ENCODE results near the gene CELF3. TPM values are rescaled to one million over a fixed set of nuclear protein-coding genes. Genes with fewer than 3 reads are reported as not detected.
A peak's percentile ranks its signal among the peaks of the same experiment; 100 is the strongest.
"Not testable (repeated sequence)": the region's sequence is repeated elsewhere in the genome, so short reads cannot be mapped to it uniquely, and the experiment has no call there.

CELF3 gene
- under 1 TPM; 0.09 to 0.98 (median 0.54) TPM for polyA plus RNA-seq (ENCODE audit: insufficient read length in 10 of 10)
- long read RNA-seq, donor 1: 0 reads
- long read RNA-seq, donor 2: 0 reads
- long read RNA-seq, donor 3: 0 reads
- long read RNA-seq, donor 4: 0 reads
- long read RNA-seq, donor 5, partial matches to known transcripts: 0 of 1 reads
- long read RNA-seq, donor 5, other reads (novel, unspliced or antisense): 0 of 1 reads
- long read RNA-seq, donor 6: 0 reads
- long read RNA-seq, donor 7: 0 reads
- long read RNA-seq, donor 8: 0 reads
- long read RNA-seq, donor 9: 0 reads

GRCh38 chr1:151716771-151717631 is at the start of gene CELF3:
Gene CELF3, minus strand, starts transcription at chr1:151716803. Its CDS starts 783 bp downstream, at chr1:151716020.
- DNase-seq: peak in 1 of 3 donors; percentile 52

GRCh38 chr1:151763990-151764389 is 47.4 kb upstream of the CELF3 start:
- peak in 1 of 3 donors; percentile 23 for DNase-seq

- DNase-seq: peak; percentile 78 to 94 (median 86)
Observed at GRCh38 chr1:151762941-151763921, 46.6 kb upstream of the CELF3 start, which contains the start of gene MRPL9. Gene MRPL9, minus strand, starts transcription at chr1:151763496. Its CDS starts 17 bp downstream, at chr1:151763479.

- no peak for DNase-seq
Observed at GRCh38 chr1:151760597-151761385, 44.2 kb upstream of the CELF3 start.

GRCh38 chr1:151759241-151759640 is 42.6 kb upstream of the CELF3 start:
- DNase-seq: no peak

- no peak for DNase-seq
Observed at GRCh38 chr1:151756291-151756690, 39.7 kb upstream of the CELF3 start.

GRCh38 chr1:151741516-151741915 is 24.9 kb upstream of the CELF3 start:
- DNase-seq: no peak

GRCh38 chr1:151739590-151740355 is 23.2 kb upstream of the CELF3 start:
- no peak for DNase-seq

GRCh38 chr1:151737479-151737878 is 20.9 kb upstream of the CELF3 start:
- DNase-seq: no peak

GRCh38 chr1:151737026-151737425 is 20.4 kb upstream of the CELF3 start:
- DNase-seq: no peak

- not testable (repeated sequence) for DNase-seq
Observed at GRCh38 chr1:151733995-151734394, 17.4 kb upstream of the CELF3 start.

GRCh38 chr1:151733126-151733525 is 16.5 kb upstream of the CELF3 start:
- DNase-seq: no peak

- no peak for DNase-seq
Observed at GRCh38 chr1:151729966-151730291, 13.3 kb upstream of the CELF3 start.

GRCh38 chr1:151729157-151729965 is 12.8 kb upstream of the CELF3 start:
- no peak for DNase-seq

GRCh38 chr1:151728151-151729054 is 11.8 kb upstream of the CELF3 start:
- peak in 2 of 3 donors; percentile 25 to 53 for DNase-seq

GRCh38 chr1:151723726-151724370 is 7.2 kb upstream of the CELF3 start:
- DNase-seq: no peak

GRCh38 chr1:151721788-151722510 is 5.3 kb upstream of the CELF3 start:
- DNase-seq: no peak
